ENCODE data around the gene THOP1.

- TF ChIP-seq CTCF (IDR thresholded peaks at IDR 0.05) (no peak), POLR2A (IDR thresholded peaks at IDR 0.05) (no peak)
Observed at GRCh38 chr19:2765376-2765775, 19.9 kb upstream of the THOP1 start.
